H1 (cell line): ENCODE results near the gene PHTF2. TPM values are rescaled to one million over a fixed set of nuclear protein-coding genes. Genes with fewer than 3 reads are reported as not detected.

Source experiments
- CTCF ChIA-PET: fragments of 300-600 bp; sonication (Branson Sonifier 250); formaldehyde crosslinking; loops from one replicate; lab custom pipeline; 2021; ENCODE audit not compliant: partially characterized antibody; lab: Charles Lee
- POLR2A ChIA-PET: fragments of 300-600 bp; sonication (Branson Sonifier 250); formaldehyde crosslinking; loops from one replicate; lab custom pipeline; 2021; ENCODE audit warnings: inconsistent platforms; ENCODE audit not compliant: partially characterized antibody; lab: Charles Lee
- DNase-seq, 2 experiments: peaks; one replicate each; pipeline versions ENCODE4 v3.0.0 to v3.0.0-alpha.2; 2010 to 2022; ENCODE audit warnings: low spot score in 2 of 2, low read depth in 1 of 2, mixed read lengths in 1 of 2
- FAIRE-seq: peaks from 2 replicates; lab custom pipeline; 2011; peaks lifted over from hg19 to GRCh38; lab: Jason Lieb, UNC
- H2AFZ ChIP-seq: 2 replicates; pipeline ENCODE4 v1.8.1; 2012; ENCODE audit warnings: low read length, inconsistent platforms
- H2AK5ac ChIP-seq: 2 replicates; pipeline ENCODE4 v1.6.1; 2013; ENCODE audit warnings: low read depth, low read length
- H2BK120ac ChIP-seq: replicated peaks from 2 replicates; pipeline ENCODE3; 2013; ENCODE audit warnings: low read depth, low read length, inconsistent platforms
- H2BK12ac ChIP-seq: 2 replicates; pipeline ENCODE4 v1.6.1; 2013; ENCODE audit warnings: low read depth, low read length
- H2BK15ac ChIP-seq: 2 replicates; pipeline ENCODE4 v1.6.1; 2013; ENCODE audit warnings: low read length
- H2BK20ac ChIP-seq: 2 replicates; pipeline ENCODE4 v1.6.1; 2013; ENCODE audit warnings: low read length
- H2BK5ac ChIP-seq: 2 replicates; pipeline ENCODE4 v1.6.1; 2013; ENCODE audit warnings: low read depth, low read length
- H3K14ac ChIP-seq: 2 replicates; pipeline ENCODE4 v1.6.1; 2013; ENCODE audit warnings: inconsistent platforms; ENCODE audit not compliant: insufficient read length
- H3K18ac ChIP-seq: 2 replicates; pipeline ENCODE4 v1.6.1; 2013; ENCODE audit warnings: low read length; ENCODE audit errors: extremely low read depth
- H3K23ac ChIP-seq: 2 replicates; pipeline ENCODE4 v1.6.1; 2013; ENCODE audit warnings: inconsistent platforms; ENCODE audit not compliant: insufficient read length
- H3K23me2 ChIP-seq: 2 replicates; pipeline ENCODE4 v1.6.1; 2013; ENCODE audit warnings: low read depth, low read length
- H3K27ac ChIP-seq: 2 replicates; pipeline ENCODE4 v1.6.1; 2011; ENCODE audit warnings: low read depth, low read length, inconsistent platforms
- H3K27me3 ChIP-seq, 4 experiments: replicated peaks in 1 of 4; 1 replicate in 1 of 4; 2 replicates in 3 of 4; pipeline versions ENCODE4 v1.6.1 to v1.8.1; 2011 to 2013; ENCODE audit warnings: low read length in 3 of 4, mild to moderate bottlenecking in 3 of 4, inconsistent platforms in 2 of 4, mixed read lengths in 2 of 4, moderate library complexity in 1 of 4; ENCODE audit not compliant: control insufficient read depth in 3 of 4, insufficient read depth in 3 of 4; ENCODE audit errors: extremely low read depth in 1 of 4
- H3K36me3 ChIP-seq, 4 experiments: 2 replicates each; pipeline versions ENCODE4 v1.6.1 to v1.8.1; 2011 to 2013; ENCODE audit warnings: mild to moderate bottlenecking in 4 of 4, low read length in 3 of 4, moderate library complexity in 2 of 4, control low read depth in 1 of 4, inconsistent platforms in 1 of 4; ENCODE audit not compliant: insufficient read depth in 4 of 4, control insufficient read depth in 2 of 4
- H3K4ac ChIP-seq: replicated peaks from 2 replicates; pipeline ENCODE3; 2013; ENCODE audit warnings: low read length, low read depth, mixed read lengths, inconsistent platforms; ENCODE audit not compliant: insufficient read length
- H3K4me1 ChIP-seq, 4 experiments: replicated peaks in 1 of 4; 1 replicate in 1 of 4; 2 replicates in 3 of 4; pipeline versions ENCODE4 v1.6.1 to v1.8.1; 2011 to 2013; ENCODE audit warnings: low read length in 3 of 4, inconsistent platforms in 2 of 4, mixed read lengths in 1 of 4; ENCODE audit not compliant: insufficient read depth in 4 of 4, control insufficient read depth in 3 of 4
- H3K4me2 ChIP-seq, 2 experiments: 2 replicates each; pipeline versions ENCODE4 v1.6.1 to v1.8.1; 2011 to 2013; ENCODE audit warnings: low read depth in 2 of 2, low read length in 2 of 2, control low read depth in 1 of 2, inconsistent platforms in 1 of 2, mild to moderate bottlenecking in 1 of 2; ENCODE audit not compliant: insufficient read depth in 1 of 2
- H3K4me3 ChIP-seq, 4 experiments: fragments of 200-600, 300-600 bp in 1 of 4; sonication (generic), shearing (Covaris generic), sonication (Bioruptor Twin) in 1 of 4; 2 replicates each; pipeline versions ENCODE4 v1.5.1 to v1.8.1; 2011 to 2016; ENCODE audit warnings: low read length in 4 of 4, low read depth in 3 of 4, control low read depth in 2 of 4, inconsistent platforms in 2 of 4, mild to moderate bottlenecking in 2 of 4, mixed read lengths in 1 of 4, moderate library complexity in 1 of 4; ENCODE audit not compliant: insufficient read depth in 2 of 4; ENCODE audit errors: extremely low read depth in 1 of 4
- H3K56ac ChIP-seq: replicated peaks from 2 replicates; pipeline ENCODE3; 2013; ENCODE audit warnings: low read depth, mild to moderate bottlenecking, mixed read lengths, low read length, inconsistent platforms; ENCODE audit not compliant: insufficient read length
- H3K79me1 ChIP-seq: 2 replicates; pipeline ENCODE4 v1.6.1; 2013; ENCODE audit warnings: low read depth, low read length, control low read depth
- H3K79me2 ChIP-seq, 2 experiments: 2 replicates each; pipeline versions ENCODE4 v1.6.1 to v1.8.1; 2012 to 2013; ENCODE audit warnings: low read length in 2 of 2, mild to moderate bottlenecking in 2 of 2, inconsistent platforms in 1 of 2; ENCODE audit not compliant: insufficient read depth in 2 of 2, control insufficient read depth in 1 of 2
- H3K9ac ChIP-seq, 4 experiments: replicated peaks in 1 of 4; 1 replicate in 1 of 4; 2 replicates in 3 of 4; pipeline versions ENCODE4 v1.6.1 to v1.8.1; 2011 to 2013; ENCODE audit warnings: low read depth in 3 of 4, low read length in 3 of 4, control low read depth in 2 of 4, mild to moderate bottlenecking in 2 of 4, moderate library complexity in 2 of 4, inconsistent platforms in 1 of 4; ENCODE audit errors: extremely low read depth in 1 of 4
- H3K9me3 ChIP-seq, 2 experiments: 2 replicates each; pipeline versions ENCODE4 v1.6.1 to v1.8.1; 2012 to 2013; ENCODE audit warnings: mild to moderate bottlenecking in 2 of 2, moderate library complexity in 2 of 2, control low read depth in 1 of 2, inconsistent platforms in 1 of 2, low read depth in 1 of 2, low read length in 1 of 2, mixed read lengths in 1 of 2; ENCODE audit not compliant: insufficient read depth in 2 of 2
- H4K20me1 ChIP-seq, 2 experiments: replicated peaks in 1 of 2; 2 replicates each; pipeline versions ENCODE3 to v1.8.1; 2011 to 2013; ENCODE audit warnings: inconsistent platforms in 2 of 2, low read length in 2 of 2, mild to moderate bottlenecking in 1 of 2; ENCODE audit not compliant: insufficient read depth in 2 of 2, control insufficient read depth in 1 of 2
- H4K5ac ChIP-seq: 2 replicates; pipeline ENCODE4 v1.6.1; 2013; ENCODE audit warnings: low read length, low read depth, mixed read lengths, inconsistent platforms; ENCODE audit not compliant: insufficient read length
- H4K8ac ChIP-seq: 2 replicates; pipeline ENCODE4 v1.8.0; 2013; ENCODE audit warnings: mild to moderate bottlenecking, moderate library complexity, low read length, inconsistent platforms; ENCODE audit not compliant: insufficient read depth; ENCODE audit errors: extremely low read depth
- H4K91ac ChIP-seq: replicated peaks from 2 replicates; pipeline ENCODE3; 2013; ENCODE audit warnings: low read length, mixed read lengths, inconsistent platforms; ENCODE audit not compliant: insufficient read length
- BCL11A ChIP-seq, 2 experiments: IDR thresholded peaks; one replicate each; pipeline ENCODE4 v1.6.1; 2011; ENCODE audit warnings: low read depth in 2 of 2, low read length in 2 of 2, mild to moderate bottlenecking in 2 of 2
- JUND ChIP-seq: IDR thresholded peaks from 2 replicates; pipeline ENCODE4 v1.6.1; 2011; ENCODE audit warnings: mild to moderate bottlenecking, improper control_type of control experiment, low read length
- RXRA ChIP-seq: IDR thresholded peaks from 2 replicates; pipeline ENCODE4 v1.6.1; 2011; ENCODE audit warnings: low read depth, mild to moderate bottlenecking, low read length, moderate library complexity; ENCODE audit not compliant: insufficient read depth
- TBP ChIP-seq: IDR thresholded peaks from 2 replicates; pipeline ENCODE4 v1.6.1; 2011; ENCODE audit warnings: low read depth, low read length, improper control_type of control experiment
- WGBS, 2 experiments: shearing (Covaris generic) in 1 of 2; methylation state at CpG; one replicate each; pipeline versions ENCODE4 v1.1.6 to v1.1.7; 2013 to 2015; ENCODE audit warnings: low lambda C conversion rate in 2 of 2, mixed read lengths in 2 of 2, inconsistent platforms in 1 of 2, low coverage in 1 of 2, missing lambda C conversion rate in 1 of 2; ENCODE audit not compliant: insufficient replicate concordance in 2 of 2, insufficient coverage in 1 of 2, insufficient read length in 1 of 2; ENCODE audit errors: extremely low coverage in 1 of 2, missing lambda C conversion rate in 1 of 2; 5-methylcytosine and 5-hydroxymethylcytosine counted together
- polyA plus RNA-seq, 7 experiments: library from polyadenylated mRNA; depleted of rRNA in 3 of 7; stranded (reverse) in 5 of 7; unstranded in 2 of 7; fragments of >200 nt in 5 of 7; fragments of 200-250 nt in 2 of 7; gene quantifications; 1 replicate in 5 of 7; 2 replicates in 1 of 7; 4 replicates in 1 of 7; pipeline versions ENCODE4 v1.2.1 to v1.2.3, GENCODE V29; 2011 to 2013; ENCODE audit warnings: missing spikeins in 2 of 7, mixed read lengths in 2 of 7
- total RNA-seq: library from RNA; stranded (reverse); fragmentation: NEBNext Ultra II Directional; extraction: Animal tissue kit (Norgen Biotek cat#: 25700); gene quantifications from 2 replicates; pipeline ENCODE4 v1.2.1, GENCODE V29; 2021

PHTF2 gene
- total and polyA plus RNA-seq, 2 of the 8 experiments (the other 6 are each of a cell fraction or from before 2014, with no cell fraction given) = 9.0 to 25.4 TPM

DNA sequence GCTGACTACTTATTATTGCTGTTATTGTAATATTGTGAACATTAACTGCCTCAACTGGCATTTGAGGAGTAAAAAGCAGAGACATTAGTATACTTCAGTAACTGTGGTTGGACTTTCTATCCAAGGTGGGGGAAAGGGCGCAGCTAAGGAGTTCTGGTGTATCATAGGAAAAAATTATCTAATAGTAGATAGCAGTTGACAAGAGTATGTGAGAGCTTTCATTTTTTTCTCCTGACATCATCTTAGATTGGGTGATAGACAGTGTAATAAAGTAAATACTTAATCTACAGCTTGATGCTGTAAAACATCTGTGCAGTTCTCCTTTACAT lies 68.9 kb downstream of the PHTF2 start:
- no peak for FAIRE-seq
- no peaks in the 10 kb centered on the region for H4K20me1 ChIP-seq
- POLR2A ChIA-PET = interaction anchor here (1.2 kb wide), 1 partner anchor 10 kb away, joined by 3 read pairs; no protein-coding TSS in a partner anchor

More for the DNA sequence above, 68.9 kb downstream of the PHTF2 start:
- Histone ChIP-seq H3K18ac (no peak overlapping the region), H2BK120ac (no peak overlapping the region), H4K5ac (no peak overlapping the region), H3K27me3 (no peaks in the 10 kb centered on the region), H2BK5ac (no peak overlapping the region), H4K91ac (no peak overlapping the region), H3K9me3 (no peaks in the 10 kb centered on the region), H2AFZ (no peak overlapping the region), H3K4me2 (no peak overlapping the region), H3K4me1 (peaks cover 0 to 2% (median under 1%) of the 10 kb centered on the region in 4 experiments; a peak in 2 of 7 replicates), H3K23me2 (no peaks in the 10 kb centered on the region), H3K4ac (no peak overlapping the region), H3K9ac (no peak overlapping the region), H2BK12ac (no peak overlapping the region), H3K79me1 (no peaks in the 10 kb centered on the region), H3K4me3 (no peak overlapping the region), H4K8ac (no peak overlapping the region), H3K79me2 (no peaks in the 10 kb centered on the region), H3K14ac (no peak overlapping the region), H2BK20ac (no peak overlapping the region), H2AK5ac (no peak overlapping the region), H3K27ac (no peak overlapping the region), H2BK15ac (no peak overlapping the region), H3K36me3 (no peaks in the 10 kb centered on the region), H3K56ac (no peak overlapping the region), H3K23ac (no peak overlapping the region)
- CTCF ChIA-PET = interaction anchor here (0.9 to 1.1 kb wide), 2 partner anchors 66 to 210 kb away, joined by 3 to 4 read pairs; no protein-coding TSS in a partner anchor
- DNase-seq = no peak
- TF ChIP-seq RXRA = no peak
- TF ChIP-seq BCL11A (IDR thresholded peaks at IDR 0.05; ENCODE audit: low read depth in 2 of 2, low read length in 2 of 2) = no peak
- no peak for TF ChIP-seq JUND
- no peak for TF ChIP-seq TBP
- 95% methylated on average over 1 of the region's 1 CpG; no CpG with 5 or more reads in 1 of the 2 experiments for WGBS, 2 experiments
